K562 (cell line): ENCODE results near the gene MATK. TPM values are rescaled to one million over a fixed set of nuclear protein-coding genes. Genes with fewer than 3 reads are reported as not detected.

Source experiments
- E2F4 ChIP-seq: sonication (generic); formaldehyde crosslinking; IDR thresholded peaks from 2 replicates; pipeline ENCODE4 v1.8.0; 2022; ENCODE audit warnings: mild to moderate bottlenecking, low read depth, missing genetic modification reagents
- ELF1 ChIP-seq: fragments of 200-800 bp; sonication (Bioruptor generic); IDR thresholded peaks from 2 replicates; pipeline ENCODE4 v1.6.1; 2016; ENCODE audit warnings: missing genetic modification characterization, missing compliant biosample characterization
- HMGN3 ChIP-seq: IDR thresholded peaks from 2 replicates; pipeline ENCODE4 v1.6.1; 2011; ENCODE audit warnings: borderline replicate concordance, low read depth, mild to moderate bottlenecking, mixed read lengths, low read length; ENCODE audit not compliant: insufficient read length; ENCODE audit errors: extremely low read depth
- NFE2 ChIP-seq: IDR thresholded peaks from 2 replicates; pipeline ENCODE4 v1.6.1; 2014; ENCODE audit warnings: antibody characterized with exemption, low read depth
- NR0B1 ChIP-seq: fragments of 450-650 bp; IDR thresholded peaks from one replicate; pipeline ENCODE4 v1.6.1; 2018; ENCODE audit warnings: mild to moderate bottlenecking, moderate library complexity; ENCODE audit not compliant: partially characterized antibody
- NUFIP1 ChIP-seq: fragments of 450-650 bp; IDR thresholded peaks from 2 replicates; pipeline ENCODE4 v1.6.1; 2018; ENCODE audit not compliant: partially characterized antibody
- PCBP1 ChIP-seq: fragments of 200-400 bp; formaldehyde crosslinking; IDR thresholded peaks from 2 replicates; pipeline ENCODE4 v1.6.1; 2018; ENCODE audit warnings: mild to moderate bottlenecking, low read depth, low read length; ENCODE audit not compliant: poor library complexity, severe bottlenecking
- SAFB ChIP-seq: fragments of 200-400 bp; formaldehyde crosslinking; IDR thresholded peaks from 2 replicates; pipeline ENCODE4 v1.6.1; 2017; ENCODE audit warnings: low read depth, low read length, borderline replicate concordance
- THAP12 ChIP-seq: fragments of 250-450 bp; sonication (Bioruptor Pico); IDR thresholded peaks from 2 replicates; pipeline ENCODE4 v1.9.0; 2021; ENCODE audit warnings: mild to moderate bottlenecking, inconsistent platforms
- ZEB2 ChIP-seq: fragments of 450-650 bp; IDR thresholded peaks from 2 replicates; pipeline ENCODE4 v1.6.1; 2016
- ZNF140 ChIP-seq: fragments of 250-450 bp; sonication (Bioruptor Pico); IDR thresholded peaks from 2 replicates; pipeline ENCODE4 v1.8.0; 2021; ENCODE audit warnings: moderate library complexity, mild to moderate bottlenecking, inconsistent platforms
- ZNF398 ChIP-seq: fragments of 250-450 bp; sonication (Bioruptor Pico); IDR thresholded peaks from 2 replicates; pipeline ENCODE4 v1.8.0; 2021; ENCODE audit warnings: moderate library complexity, mild to moderate bottlenecking, inconsistent platforms
- ZNF436 ChIP-seq: fragments of 250-450, 450-650 bp; sonication (Bioruptor Pico); formaldehyde crosslinking; IDR thresholded peaks from 2 replicates; pipeline ENCODE4 v1.7.0; 2020; ENCODE audit warnings: mild to moderate bottlenecking
- polyA plus RNA-seq, 8 experiments: library from polyadenylated mRNA; depleted of rRNA in 4 of 8; stranded (reverse) in 5 of 8; unstranded in 3 of 8; fragments of >200 nt; fragmentation: Nextera tagmentation in 2 of 8; fragmentation: Illumina TruSeq in 1 of 8; extraction: Ambion mirVana in 2 of 8; extraction: Trizol in 1 of 8; gene quantifications; 2 replicates each; pipeline versions ENCODE4 v1.2.1 to v1.2.3, GENCODE V29; 2011 to 2014; ENCODE audit warnings: inconsistent platforms in 1 of 8, missing spikeins in 1 of 8
- total RNA-seq, 7 experiments: library from RNA; depleted of rRNA in 6 of 7; stranded (reverse); fragments of >200 nt in 6 of 7; fragmentation: Illumina TruSeq in 2 of 7; extraction: Trizol in 2 of 7; gene quantifications; 2 replicates each; pipeline versions ENCODE4 v1.2.1 to v1.2.3, GENCODE V29; 2011 to 2021; ENCODE audit warnings: low replicate concordance in 1 of 7
- TF ChIP-seq, protein P1 (sequence below): fragments of 450-650 bp; IDR thresholded peaks from 2 replicates; pipeline ENCODE4 v1.6.1; 2018; ENCODE audit warnings: mild to moderate bottlenecking, low read depth; ENCODE audit not compliant: partially characterized antibody
- TF ChIP-seq, protein P2 (sequence below): fragments of 250-450 bp; sonication (Bioruptor Pico); IDR thresholded peaks from 2 replicates; pipeline ENCODE4 v1.5.1; 2021; ENCODE audit warnings: mild to moderate bottlenecking
- TF ChIP-seq, protein P3 (sequence below): fragments of 450-650 bp; formaldehyde crosslinking; IDR thresholded peaks from 2 replicates; pipeline ENCODE4 v1.4.0; 2020; ENCODE audit warnings: mild to moderate bottlenecking, moderate library complexity

Gene MATK
- total and polyA plus RNA-seq, 9 of the 15 experiments (the other 6 are each of a cell fraction or from before 2014, with no cell fraction given), result 0.08 to 41.5 (median 21.4) TPM

- no peak for TF ChIP-seq ELF1 (tag)
- TF ChIP-seq PCBP1, result no peak
- TF ChIP-seq ZNF436 (CRISPR knock-in tag), result no peak
- TF ChIP-seq, protein P1, sequence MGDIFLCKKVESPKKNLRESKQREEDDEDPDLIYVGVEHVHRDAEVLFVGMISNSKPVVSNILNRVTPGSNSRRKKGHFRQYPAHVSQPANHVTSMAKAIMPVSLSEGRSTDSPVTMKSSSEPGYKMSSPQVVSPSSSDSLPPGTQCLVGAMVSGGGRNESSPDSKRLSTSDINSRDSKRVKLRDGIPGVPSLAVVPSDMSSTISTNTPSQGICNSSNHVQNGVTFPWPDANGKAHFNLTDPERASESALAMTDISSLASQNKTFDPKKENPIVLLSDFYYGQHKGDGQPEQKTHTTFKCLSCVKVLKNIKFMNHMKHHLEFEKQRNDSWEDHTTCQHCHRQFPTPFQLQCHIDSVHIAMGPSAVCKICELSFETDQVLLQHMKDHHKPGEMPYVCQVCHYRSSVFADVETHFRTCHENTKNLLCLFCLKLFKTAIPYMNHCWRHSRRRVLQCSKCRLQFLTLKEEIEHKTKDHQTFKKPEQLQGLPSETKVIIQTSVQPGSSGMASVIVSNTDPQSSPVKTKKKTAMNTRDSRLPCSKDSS, result no peak
- TF ChIP-seq E2F4 (CRISPR knock-in tag), result no peak
- no peak for TF ChIP-seq HMGN3
- TF ChIP-seq THAP12 (CRISPR knock-in tag), result 0 out of 2 replicates have a peak, but pooled peaks have one; percentile 54
- TF ChIP-seq, protein P2, sequence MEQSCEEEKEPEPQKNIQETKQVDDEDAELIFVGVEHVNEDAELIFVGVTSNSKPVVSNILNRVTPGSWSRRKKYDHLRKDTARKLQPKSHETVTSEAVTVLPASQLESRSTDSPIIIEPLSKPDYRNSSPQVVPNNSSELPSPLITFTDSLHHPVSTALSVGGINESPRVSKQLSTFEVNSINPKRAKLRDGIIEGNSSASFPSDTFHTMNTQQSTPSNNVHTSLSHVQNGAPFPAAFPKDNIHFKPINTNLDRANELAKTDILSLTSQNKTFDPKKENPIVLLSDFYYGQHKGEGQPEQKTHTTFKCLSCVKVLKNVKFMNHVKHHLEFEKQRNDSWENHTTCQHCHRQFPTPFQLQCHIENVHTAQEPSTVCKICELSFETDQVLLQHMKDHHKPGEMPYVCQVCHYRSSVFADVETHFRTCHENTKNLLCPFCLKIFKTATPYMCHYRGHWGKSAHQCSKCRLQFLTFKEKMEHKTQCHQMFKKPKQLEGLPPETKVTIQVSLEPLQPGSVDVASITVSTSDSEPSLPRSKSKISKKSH, result no peak
- TF ChIP-seq NUFIP1, result no peak
- TF ChIP-seq ZNF398, result no peak
- TF ChIP-seq NR0B1, result no peak
- no peak for TF ChIP-seq ZNF140 (CRISPR knock-in tag)
- TF ChIP-seq, protein P3, sequence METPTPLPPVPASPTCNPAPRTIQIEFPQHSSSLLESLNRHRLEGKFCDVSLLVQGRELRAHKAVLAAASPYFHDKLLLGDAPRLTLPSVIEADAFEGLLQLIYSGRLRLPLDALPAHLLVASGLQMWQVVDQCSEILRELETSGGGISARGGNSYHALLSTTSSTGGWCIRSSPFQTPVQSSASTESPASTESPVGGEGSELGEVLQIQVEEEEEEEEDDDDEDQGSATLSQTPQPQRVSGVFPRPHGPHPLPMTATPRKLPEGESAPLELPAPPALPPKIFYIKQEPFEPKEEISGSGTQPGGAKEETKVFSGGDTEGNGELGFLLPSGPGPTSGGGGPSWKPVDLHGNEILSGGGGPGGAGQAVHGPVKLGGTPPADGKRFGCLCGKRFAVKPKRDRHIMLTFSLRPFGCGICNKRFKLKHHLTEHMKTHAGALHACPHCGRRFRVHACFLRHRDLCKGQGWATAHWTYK, result no peak
- peak; percentile 77; the same call in 1 of the 2 replicates for TF ChIP-seq SAFB
- TF ChIP-seq NFE2, result no peak
- TF ChIP-seq ZEB2, result peak; percentile 61; the same call in 1 of the 2 replicates
Measured at GRCh38 chr19:3785451-3785937, 687 bp downstream of the MATK start (continued).
